A549 treated with GW870086 at 1 μM for 4 hours (cell line): ENCODE results near the gene P2RY11. TPM values are rescaled to one million over a fixed set of nuclear protein-coding genes. Genes with fewer than 3 reads are reported as not detected.

Source experiments
- total RNA-seq: library from RNA; stranded (reverse); fragments of 200-300 nt; extraction: Qiagen RNA extraction; gene quantifications from 5 replicates; pipeline ENCODE4 v1.2.3, GENCODE V29; 2022; ENCODE audit warnings: low read depth

The P2RY11 gene
- total RNA-seq: 5.2 to 10.9 TPM (median 7.6 TPM) in 5 replicates

GRCh38 chr19:10111405-10111811 lies at the start of gene P2RY11:
Gene P2RY11 (plus strand): TSS chr19:10111693. CDS start chr19:10111722, 29 bp downstream.

GRCh38 chr19:10085641-10086590 lies 25.6 kb upstream of the P2RY11 start, which contains the start of gene SHFL:
Gene SHFL (plus strand): TSS chr19:10086317. CDS start chr19:10086428, 111 bp downstream.

GRCh38 chr19:10106100-10106936 lies 5.2 kb upstream of the P2RY11 start, which contains the start of gene PPAN:
Gene PPAN (plus strand): TSS chr19:10106362. CDS start chr19:10106395, 33 bp downstream.

Other genes with a start within 250 kb of the P2RY11 start
- 8.6 to 12.8 TPM (median 10.4 TPM) in 5 replicates for gene OLFM2, start 175.2 kb upstream of the P2RY11 start, total RNA-seq
- 2.6 to 3.6 TPM (median 3.3 TPM) in 5 replicates for gene COL5A3, start 101.2 kb upstream of the P2RY11 start, total RNA-seq
- gene RDH8, start 98.2 kb upstream of the P2RY11 start, total RNA-seq: 0.14 to 0.31 TPM (median 0.28 TPM) in 4 of 5 replicates, not detected in the other
- gene SHFL, start 25.4 kb upstream of the P2RY11 start, total RNA-seq: 6.4 to 8.6 TPM (median 7.5 TPM) in 5 replicates
- gene ANGPTL6, start 9.0 kb upstream of the P2RY11 start, total RNA-seq: 0.06 to 0.23 TPM (median 0.09 TPM) in 3 of 5 replicates, not detected in the others
- gene PPAN, start 5.3 kb upstream of the P2RY11 start, total RNA-seq: 42.9 to 59.9 TPM (median 49.7 TPM) in 5 replicates
- 151 to 181 TPM (median 159 TPM) in 5 replicates for gene EIF3G, start 8.2 kb downstream of the P2RY11 start, total RNA-seq
- 52.7 to 62.9 TPM (median 60.8 TPM) in 5 replicates for gene DNMT1, start 83.3 kb downstream of the P2RY11 start, total RNA-seq
- gene S1PR2, start 119.6 kb downstream of the P2RY11 start, total RNA-seq: 0.73 to 1.1 TPM (median 0.81 TPM) in 5 replicates
- gene MRPL4, start 140.5 kb downstream of the P2RY11 start, total RNA-seq: 58.5 to 83.8 TPM (median 72.0 TPM) in 5 replicates
- 3.4 to 5.5 TPM (median 4.2 TPM) in 5 replicates for gene ICAM1, start 159.4 kb downstream of the P2RY11 start, total RNA-seq
- gene ICAM4, start 175.3 kb downstream of the P2RY11 start, total RNA-seq: 0.09 TPM in 1 of 5 replicates, not detected in the others
- gene ICAM5, start 178.3 kb downstream of the P2RY11 start, total RNA-seq: 0.34 to 1.1 TPM (median 0.61 TPM) in 5 replicates
- 1.1 to 2.2 TPM (median 1.9 TPM) in 5 replicates for gene ZGLP1, start 198.1 kb downstream of the P2RY11 start, total RNA-seq
- gene FDX2, start 204.3 kb downstream of the P2RY11 start, total RNA-seq: 22.7 to 31.5 TPM (median 31.3 TPM) in 5 replicates
- gene RAVER1, start 221.8 kb downstream of the P2RY11 start, total RNA-seq: 20.8 to 29.6 TPM (median 28.0 TPM) in 5 replicates
- 6.4 to 10.8 TPM (median 8.0 TPM) in 5 replicates for gene ICAM3, start 227.9 kb downstream of the P2RY11 start, total RNA-seq